ENCODE data around the gene DBNDD1.
"Not testable (repeated sequence)": the region's sequence is repeated elsewhere in the genome, so short reads cannot be mapped to it uniquely, and the experiment has no call there.

The DBNDD1 gene

GRCh38 chr16:90009172-90009899 lies 9.9 kb downstream of the DBNDD1 start:
- H3K36me3 Mint-ChIP-seq (ENCODE audit: low read depth), result no peaks in the 10 kb centered on the region
- H3K27me3 Mint-ChIP-seq, result no peaks in the 10 kb centered on the region
- peaks cover 22% of the 10 kb centered on the region for H3K4me1 Mint-ChIP-seq (ENCODE audit: low read depth)
- H3K9me3 Mint-ChIP-seq, result no peaks in the 10 kb centered on the region
- H3K4me3 Mint-ChIP-seq, result peak overlapping the region; percentile 73
- no peak overlapping the region for H3K27ac Mint-ChIP-seq

- H3K4me3 Mint-ChIP-seq, result peak overlapping the region; percentile 73
- no peaks in the 10 kb centered on the region for H3K36me3 Mint-ChIP-seq (ENCODE audit: low read depth)
Observed at GRCh38 chr16:90008708-90009145, 10.5 kb downstream of the DBNDD1 start.

GRCh38 chr16:90007635-90008234 lies 11.5 kb downstream of the DBNDD1 start:
- H3K27ac Mint-ChIP-seq; H3K4me3 Mint-ChIP-seq; H3K9me3 Mint-ChIP-seq; H3K36me3 Mint-ChIP-seq (ENCODE audit: low read depth); H3K27me3 Mint-ChIP-seq: not testable (repeated sequence)
- H3K4me1 Mint-ChIP-seq (ENCODE audit: low read depth), result peaks cover 22% of the 10 kb centered on the region

More at GRCh38 chr16:90008708-90009145, 10.5 kb downstream of the DBNDD1 start:
- Mint-ChIP-seq H3K4me1 (ENCODE audit: low read depth) (peaks cover 22% of the 10 kb centered on the region), H3K27me3 (no peaks in the 10 kb centered on the region), H3K9me3 (no peaks in the 10 kb centered on the region), H3K27ac (no peak overlapping the region)

- Mint-ChIP-seq H3K4me1 (ENCODE audit: low read depth) (peaks cover 22% of the 10 kb centered on the region), H3K9me3 (no peaks in the 10 kb centered on the region), H3K27me3 (no peaks in the 10 kb centered on the region), H3K36me3 (ENCODE audit: low read depth) (no peaks in the 10 kb centered on the region), H3K27ac (no peak overlapping the region), H3K4me3 (no peak overlapping the region)
Observed at GRCh38 chr16:90007015-90007414, 12.2 kb downstream of the DBNDD1 start.

- Mint-ChIP-seq H3K4me3 (no peak overlapping the region), H3K9me3 (no peaks in the 10 kb centered on the region), H3K4me1 (ENCODE audit: low read depth) (peaks cover 22% of the 10 kb centered on the region), H3K27me3 (no peaks in the 10 kb centered on the region), H3K27ac (no peak overlapping the region), H3K36me3 (ENCODE audit: low read depth) (no peaks in the 10 kb centered on the region)
Observed at GRCh38 chr16:90005956-90006663, 13.1 kb downstream of the DBNDD1 start.

- Mint-ChIP-seq H3K27ac (no peak overlapping the region), H3K36me3 (ENCODE audit: low read depth) (peaks cover 7% of the 10 kb centered on the region), H3K27me3 (no peaks in the 10 kb centered on the region), H3K4me1 (ENCODE audit: low read depth) (peaks cover 16% of the 10 kb centered on the region), H3K9me3 (no peaks in the 10 kb centered on the region), H3K4me3 (no peak overlapping the region)
Observed at GRCh38 chr16:90004577-90004976, 14.7 kb downstream of the DBNDD1 start.

- Mint-ChIP-seq H3K36me3 (ENCODE audit: low read depth) (peaks cover 10% of the 10 kb centered on the region), H3K4me1 (ENCODE audit: low read depth) (peaks cover 5% of the 10 kb centered on the region), H3K9me3 (no peaks in the 10 kb centered on the region), H3K27ac (no peak overlapping the region), H3K27me3 (no peaks in the 10 kb centered on the region), H3K4me3 (no peak overlapping the region)
Observed at GRCh38 chr16:90002759-90003158, 16.5 kb downstream of the DBNDD1 start.

- no peaks in the 10 kb centered on the region for H3K9me3 Mint-ChIP-seq
- H3K4me1 Mint-ChIP-seq (ENCODE audit: low read depth), result no peaks in the 10 kb centered on the region
- no peaks in the 10 kb centered on the region for H3K27me3 Mint-ChIP-seq
- H3K36me3 Mint-ChIP-seq (ENCODE audit: low read depth), result peaks cover 13% of the 10 kb centered on the region
- no peak overlapping the region for H3K27ac Mint-ChIP-seq
- no peak overlapping the region for H3K4me3 Mint-ChIP-seq
Observed at GRCh38 chr16:90001761-90002503, 17.3 kb downstream of the DBNDD1 start.

GRCh38 chr16:90000733-90001427 lies 18.4 kb downstream of the DBNDD1 start:
- peaks cover 1% of the 10 kb centered on the region for H3K27me3 Mint-ChIP-seq
- H3K9me3 Mint-ChIP-seq, result peaks cover 3% of the 10 kb centered on the region
- no peak overlapping the region for H3K27ac Mint-ChIP-seq
- H3K36me3 Mint-ChIP-seq (ENCODE audit: low read depth), result peaks cover 22% of the 10 kb centered on the region
- H3K4me1 Mint-ChIP-seq (ENCODE audit: low read depth), result peaks cover 6% of the 10 kb centered on the region
- H3K4me3 Mint-ChIP-seq, result no peak overlapping the region

- no peak overlapping the region for H3K4me3 Mint-ChIP-seq
- H3K27ac Mint-ChIP-seq, result no peak overlapping the region
- H3K36me3 Mint-ChIP-seq (ENCODE audit: low read depth), result peaks cover 31% of the 10 kb centered on the region
- peaks cover 9% of the 10 kb centered on the region for H3K27me3 Mint-ChIP-seq
- peaks cover 3% of the 10 kb centered on the region for H3K9me3 Mint-ChIP-seq
- H3K4me1 Mint-ChIP-seq (ENCODE audit: low read depth), result peaks cover 15% of the 10 kb centered on the region
Observed at GRCh38 chr16:89999831-90000574, 19.3 kb downstream of the DBNDD1 start.

- Mint-ChIP-seq H3K36me3 (ENCODE audit: low read depth) (peaks cover 68% of the 10 kb centered on the region), H3K27ac (peak overlapping the region; percentile 95), H3K27me3 (peaks cover 9% of the 10 kb centered on the region), H3K9me3 (peaks cover 3% of the 10 kb centered on the region), H3K4me1 (ENCODE audit: low read depth) (peaks cover 20% of the 10 kb centered on the region), H3K4me3 (peak overlapping the region; percentile 73)
Observed at GRCh38 chr16:89996178-89996489, 23.1 kb downstream of the DBNDD1 start.

GRCh38 chr16:89995475-89996177 lies 23.6 kb downstream of the DBNDD1 start:
- H3K4me3 Mint-ChIP-seq, result peak overlapping the region; percentile 73

GRCh38 chr16:89994721-89995474 lies 24.4 kb downstream of the DBNDD1 start:
- not testable (repeated sequence) for H3K9me3 Mint-ChIP-seq, H3K27me3 Mint-ChIP-seq
- peak overlapping the region; percentile 73 for H3K4me3 Mint-ChIP-seq
- peaks cover 70% of the 10 kb centered on the region for H3K36me3 Mint-ChIP-seq (ENCODE audit: low read depth)
- peaks cover 20% of the 10 kb centered on the region for H3K4me1 Mint-ChIP-seq (ENCODE audit: low read depth)
- H3K27ac Mint-ChIP-seq, result peak overlapping the region; percentile 95

More at GRCh38 chr16:89995475-89996177, 23.6 kb downstream of the DBNDD1 start:
- not testable (repeated sequence) for H3K9me3 Mint-ChIP-seq, H3K27me3 Mint-ChIP-seq
- Mint-ChIP-seq H3K36me3 (ENCODE audit: low read depth) (peaks cover 71% of the 10 kb centered on the region), H3K27ac (peak overlapping the region; percentile 95), H3K4me1 (ENCODE audit: low read depth) (peaks cover 20% of the 10 kb centered on the region)

All from stimulated activated naive CD8-positive, alpha-beta T cell treated with anti-CD3 and anti-CD28 coated beads, Interleukin-15, Interleukin-2, amounts not matched to agents 100 ng/mL and 50 ng/mL, for 24 hours (primary cell).